Ishikawa (cell line): ENCODE results near the gene SLC35A3.

Experiments used
- CEBPB ChIP-seq: IDR thresholded peaks from 2 replicates; pipeline ENCODE4 v1.6.1; 2012
- FOXM1 ChIP-seq: IDR thresholded peaks from 2 replicates; pipeline ENCODE4 v1.6.1; 2012; ENCODE audit warnings: low read depth, borderline replicate concordance
- MAX ChIP-seq: IDR thresholded peaks from 2 replicates; pipeline ENCODE4 v1.6.1; 2012
- TAF1 ChIP-seq: IDR thresholded peaks from 2 replicates; pipeline ENCODE4 v1.6.1; 2012; ENCODE audit warnings: low read depth, mild to moderate bottlenecking

DNA sequence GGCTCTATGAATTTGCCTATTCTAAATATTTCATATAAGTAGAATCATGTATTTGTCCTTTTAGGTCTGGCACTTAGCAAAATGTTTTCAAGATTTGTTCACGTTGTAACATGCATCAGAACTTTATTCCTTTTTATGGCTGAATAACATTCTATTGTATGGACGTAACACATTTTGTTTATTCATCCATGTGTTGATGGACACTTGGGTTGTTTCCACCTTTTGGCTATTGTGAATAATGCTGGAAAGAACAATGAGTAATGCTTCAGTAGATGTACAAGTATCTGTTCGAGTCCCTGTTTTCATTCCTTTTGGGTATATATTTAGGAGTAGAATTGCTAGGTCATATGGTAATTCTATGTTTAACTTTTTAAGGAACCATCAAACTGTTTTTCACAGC is 24.7 kb downstream of the SLC35A3 start:
- TF ChIP-seq CEBPB (no peak), FOXM1 (no peak), MAX (no peak), TAF1 (no peak)
